IPS-15b (cell line): Measurements from ENCODE around the gene RAB4A.

ENCODE experiments used
- H3K27me3 ChIP-seq: one replicate; pipeline ENCODE4 v1.6.1; 2013; ENCODE audit warnings: low read length; ENCODE audit not compliant: control insufficient read depth, insufficient read depth
- H3K36me3 ChIP-seq: one replicate; pipeline ENCODE4 v1.6.1; 2013; ENCODE audit warnings: low read length; ENCODE audit not compliant: control insufficient read depth, insufficient read depth
- H3K4me1 ChIP-seq: one replicate; pipeline ENCODE4 v1.6.1; 2013; ENCODE audit warnings: mild to moderate bottlenecking, low read length; ENCODE audit not compliant: control insufficient read depth, insufficient read depth
- H3K4me3 ChIP-seq: one replicate; pipeline ENCODE4 v1.5.1; 2013; ENCODE audit warnings: low read depth, low read length
- H3K9ac ChIP-seq: one replicate; pipeline ENCODE4 v1.6.1; 2013; ENCODE audit warnings: low read depth, mild to moderate bottlenecking, low read length
- H3K9me3 ChIP-seq: one replicate; pipeline ENCODE4 v1.6.1; 2013; ENCODE audit warnings: mild to moderate bottlenecking, low read length; ENCODE audit not compliant: control insufficient read depth, insufficient read depth

The RAB4A gene

GRCh38 chr1:229279242-229279641 is 8.3 kb downstream of the RAB4A start:
- Histone ChIP-seq H3K9me3 (no peaks in the 10 kb centered on the region), H3K4me1 (no peaks in the 10 kb centered on the region), H3K9ac (no peak overlapping the region)

GRCh38 chr1:229280037-229280828 is 9.3 kb downstream of the RAB4A start:
- Histone ChIP-seq H3K9me3 (no peaks in the 10 kb centered on the region), H3K27me3 (no peaks in the 10 kb centered on the region), H3K36me3 (no peaks in the 10 kb centered on the region), H3K9ac (no peak overlapping the region), H3K4me3 (no peak overlapping the region), H3K4me1 (no peaks in the 10 kb centered on the region)

More at GRCh38 chr1:229279242-229279641, 8.3 kb downstream of the RAB4A start:
- H3K4me3 ChIP-seq = no peak overlapping the region
- H3K27me3 ChIP-seq = no peaks in the 10 kb centered on the region
- H3K36me3 ChIP-seq = no peaks in the 10 kb centered on the region

- H3K27me3 ChIP-seq = no peaks in the 10 kb centered on the region
- no peak overlapping the region for H3K4me3 ChIP-seq
- no peaks in the 10 kb centered on the region for H3K4me1 ChIP-seq
- no peak overlapping the region for H3K9ac ChIP-seq
- no peaks in the 10 kb centered on the region for H3K9me3 ChIP-seq
- no peaks in the 10 kb centered on the region for H3K36me3 ChIP-seq
Observed at GRCh38 chr1:229280921-229281320, 10.0 kb downstream of the RAB4A start.

DNA sequence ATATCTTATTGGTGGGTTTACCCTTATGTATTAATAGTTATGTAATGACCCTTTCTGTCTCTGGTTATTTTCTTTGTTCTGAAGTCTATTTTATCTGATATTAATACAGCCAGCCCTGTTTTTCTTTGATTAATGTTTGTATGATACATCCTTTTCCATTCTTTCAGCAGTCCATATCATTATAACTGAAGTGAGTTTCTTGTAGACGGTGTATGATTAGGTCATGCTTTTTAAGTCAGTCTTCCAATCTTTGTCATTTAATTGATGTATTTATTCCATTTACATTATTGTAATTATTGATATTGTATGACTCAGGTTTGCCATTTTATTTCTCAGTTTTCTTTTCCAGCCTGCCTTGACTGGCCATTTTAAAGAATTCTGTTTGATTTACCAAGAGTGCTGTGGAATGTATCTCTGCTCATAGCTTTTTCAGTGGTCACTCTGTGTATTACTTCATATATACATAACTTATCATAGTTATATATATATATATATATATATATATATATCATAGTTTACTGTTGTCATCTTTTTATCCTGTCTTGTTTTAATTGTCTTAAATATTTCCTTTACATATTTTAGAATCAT is 10.5 kb downstream of the RAB4A start:
- no peaks in the 10 kb centered on the region for H3K27me3 ChIP-seq
- H3K9me3 ChIP-seq = no peaks in the 10 kb centered on the region
- no peak overlapping the region for H3K4me3 ChIP-seq

GRCh38 chr1:229282295-229282823 is 11.4 kb downstream of the RAB4A start:
- Histone ChIP-seq H3K9ac (no peak overlapping the region), H3K4me3 (no peak overlapping the region), H3K4me1 (no peaks in the 10 kb centered on the region), H3K36me3 (no peaks in the 10 kb centered on the region), H3K9me3 (no peaks in the 10 kb centered on the region), H3K27me3 (no peaks in the 10 kb centered on the region)

More for the DNA sequence above, 10.5 kb downstream of the RAB4A start:
- H3K4me1 ChIP-seq = no peaks in the 10 kb centered on the region
- no peaks in the 10 kb centered on the region for H3K36me3 ChIP-seq
- no peak overlapping the region for H3K9ac ChIP-seq

- Histone ChIP-seq H3K4me1 (no peaks in the 10 kb centered on the region), H3K4me3 (no peak overlapping the region), H3K36me3 (no peaks in the 10 kb centered on the region), H3K9me3 (no peaks in the 10 kb centered on the region), H3K27me3 (no peaks in the 10 kb centered on the region), H3K9ac (no peak overlapping the region)
Observed at GRCh38 chr1:229283183-229283611, 12.3 kb downstream of the RAB4A start.

- Histone ChIP-seq H3K36me3 (no peaks in the 10 kb centered on the region), H3K27me3 (no peaks in the 10 kb centered on the region), H3K4me1 (no peaks in the 10 kb centered on the region), H3K9me3 (no peaks in the 10 kb centered on the region), H3K4me3 (no peak overlapping the region), H3K9ac (no peak overlapping the region)
Observed at GRCh38 chr1:229284887-229285286, 14.0 kb downstream of the RAB4A start.

- H3K9me3 ChIP-seq = no peaks in the 10 kb centered on the region
- no peaks in the 10 kb centered on the region for H3K36me3 ChIP-seq
- no peaks in the 10 kb centered on the region for H3K27me3 ChIP-seq
- no peak overlapping the region for H3K9ac ChIP-seq
- no peak overlapping the region for H3K4me3 ChIP-seq
- H3K4me1 ChIP-seq = no peaks in the 10 kb centered on the region
Observed at GRCh38 chr1:229285440-229285839, 14.5 kb downstream of the RAB4A start.

DNA sequence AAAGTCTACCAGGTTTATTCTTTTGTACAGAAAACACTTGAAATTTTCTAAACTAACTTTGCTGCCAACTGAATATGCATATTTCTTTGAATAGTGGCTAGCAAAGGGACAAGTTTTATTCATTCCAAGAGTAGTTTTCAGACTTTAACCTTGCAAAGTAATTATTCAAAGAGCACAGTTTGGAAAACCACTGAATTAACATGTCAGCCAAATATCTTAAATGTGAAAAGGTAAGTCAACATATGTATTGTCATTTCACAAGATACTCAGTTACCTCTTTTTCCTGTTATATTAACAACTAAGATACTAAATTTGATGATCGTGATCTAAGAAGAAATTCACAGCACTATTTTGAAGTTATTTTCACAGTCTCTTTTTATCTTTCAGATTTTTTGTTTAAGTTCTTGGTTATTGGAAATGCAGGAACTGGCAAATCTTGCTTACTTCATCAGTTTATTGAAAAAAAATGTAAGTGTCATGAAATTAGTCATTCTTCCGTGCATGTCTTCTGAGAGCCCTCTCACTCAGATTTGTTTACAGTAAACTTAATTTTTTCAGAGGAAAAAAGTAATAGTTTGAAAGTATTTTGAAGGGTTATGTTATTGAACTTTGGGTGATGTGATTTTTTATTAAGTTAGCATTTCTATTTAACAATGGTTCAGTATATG is 15.3 kb downstream of the RAB4A start:
- Histone ChIP-seq H3K36me3 (no peaks in the 10 kb centered on the region), H3K4me3 (no peak overlapping the region), H3K4me1 (no peaks in the 10 kb centered on the region), H3K9me3 (no peaks in the 10 kb centered on the region), H3K27me3 (no peaks in the 10 kb centered on the region), H3K9ac (no peak overlapping the region)

DNA sequence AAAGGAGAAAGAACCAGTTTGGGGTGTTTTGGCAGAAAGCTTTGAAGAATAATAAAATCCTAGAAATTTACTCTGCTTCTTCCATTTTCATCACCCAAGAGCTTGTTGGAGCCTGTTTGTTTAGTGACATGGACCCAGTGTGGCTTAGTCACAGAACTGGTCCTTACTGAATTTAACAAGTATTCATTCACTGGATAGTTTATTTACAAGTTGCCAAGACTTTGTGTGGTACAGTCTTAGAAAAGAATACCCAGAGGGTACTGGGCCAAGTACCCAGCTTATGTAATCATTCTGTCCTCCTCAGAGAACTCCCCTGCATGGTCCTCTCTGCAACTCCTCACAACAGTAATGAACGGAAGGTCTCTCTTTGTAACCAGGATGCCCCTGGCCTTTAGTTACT is 16.4 kb downstream of the RAB4A start:
- Histone ChIP-seq H3K9me3 (no peaks in the 10 kb centered on the region), H3K4me1 (no peaks in the 10 kb centered on the region), H3K9ac (no peak overlapping the region), H3K36me3 (no peaks in the 10 kb centered on the region), H3K4me3 (no peak overlapping the region), H3K27me3 (no peaks in the 10 kb centered on the region)

DNA sequence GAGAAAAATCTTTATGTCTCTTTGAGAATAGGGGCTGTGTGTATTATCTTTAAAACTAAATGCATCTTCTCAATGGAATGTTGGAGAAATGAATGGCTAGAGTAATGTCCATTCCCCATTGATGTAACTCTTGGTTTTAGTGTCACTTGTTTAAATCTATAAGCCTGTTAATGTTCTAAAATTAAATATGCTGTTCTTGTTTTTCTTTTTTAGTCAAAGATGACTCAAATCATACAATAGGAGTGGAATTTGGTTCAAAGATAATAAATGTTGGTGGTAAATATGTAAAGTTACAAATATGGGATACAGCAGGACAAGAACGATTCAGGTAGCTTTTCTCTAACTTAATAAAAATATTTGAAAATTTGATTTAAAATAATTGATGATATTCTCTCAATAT is 17.6 kb downstream of the RAB4A start:
- no peaks in the 10 kb centered on the region for H3K9me3 ChIP-seq
- H3K4me1 ChIP-seq = no peaks in the 10 kb centered on the region
- no peak overlapping the region for H3K4me3 ChIP-seq
- no peaks in the 10 kb centered on the region for H3K36me3 ChIP-seq
- no peaks in the 10 kb centered on the region for H3K27me3 ChIP-seq
- no peak overlapping the region for H3K9ac ChIP-seq
